ENCODE results near the gene PABPN1L.
A peak's percentile ranks its signal among the peaks of the same experiment; 100 is the strongest.

PABPN1L gene

GRCh38 chr16:88846088-88846487 is 20.4 kb downstream of the PABPN1L start:
- TF ChIP-seq CTCF (IDR thresholded peaks at IDR 0.05; ENCODE audit: low read depth, low read length): no peak
- no peaks in the 10 kb centered on the region for H3K27me3 ChIP-seq
- DNase-seq: no peak
- no peaks in the 10 kb centered on the region for H3K36me3 ChIP-seq
- no peak overlapping the region for H3K4me3 ChIP-seq (ENCODE audit: low read depth, low read length)
- no peaks in the 10 kb centered on the region for H3K9me3 ChIP-seq
- no peaks in the 10 kb centered on the region for H3K4me1 ChIP-seq

- peak; percentile 20; the same call in 1 of the 2 replicates for TF ChIP-seq CTCF (IDR thresholded peaks at IDR 0.05; ENCODE audit: low read depth, low read length)
- H3K4me3 ChIP-seq (ENCODE audit: low read depth, low read length): no peak overlapping the region
- no peaks in the 10 kb centered on the region for H3K4me1 ChIP-seq
- no peaks in the 10 kb centered on the region for H3K9me3 ChIP-seq
- no peaks in the 10 kb centered on the region for H3K36me3 ChIP-seq
- no peak for DNase-seq
- H3K27me3 ChIP-seq: no peaks in the 10 kb centered on the region
These were observed 21.9 kb downstream of the PABPN1L start for GRCh38 chr16:88844419-88845036.

- no peak for TF ChIP-seq CTCF (IDR thresholded peaks at IDR 0.05; ENCODE audit: low read depth, low read length)
These were observed 23.2 kb downstream of the PABPN1L start for GRCh38 chr16:88843256-88843655.

GRCh38 chr16:88842806-88843205 is 23.7 kb downstream of the PABPN1L start:
- no peaks in the 10 kb centered on the region for H3K27me3 ChIP-seq
- no peak overlapping the region for H3K4me3 ChIP-seq (ENCODE audit: low read depth, low read length)
- TF ChIP-seq CTCF (IDR thresholded peaks at IDR 0.05; ENCODE audit: low read depth, low read length): no peak
- no peaks in the 10 kb centered on the region for H3K9me3 ChIP-seq
- no peak for DNase-seq
- H3K4me1 ChIP-seq: no peaks in the 10 kb centered on the region
- H3K36me3 ChIP-seq: no peaks in the 10 kb centered on the region

More at GRCh38 chr16:88843256-88843655, 23.2 kb downstream of the PABPN1L start:
- no peaks in the 10 kb centered on the region for H3K36me3 ChIP-seq
- no peaks in the 10 kb centered on the region for H3K27me3 ChIP-seq
- no peaks in the 10 kb centered on the region for H3K9me3 ChIP-seq
- H3K4me3 ChIP-seq (ENCODE audit: low read depth, low read length): no peak overlapping the region
- no peak for DNase-seq
- H3K4me1 ChIP-seq: no peaks in the 10 kb centered on the region

GRCh38 chr16:88842308-88842756 is 24.1 kb downstream of the PABPN1L start:
- no peaks in the 10 kb centered on the region for H3K9me3 ChIP-seq
- no peaks in the 10 kb centered on the region for H3K36me3 ChIP-seq
- no peaks in the 10 kb centered on the region for H3K27me3 ChIP-seq
- TF ChIP-seq CTCF (IDR thresholded peaks at IDR 0.05; ENCODE audit: low read depth, low read length): no peak
- H3K4me1 ChIP-seq: no peaks in the 10 kb centered on the region
- no peak overlapping the region for H3K4me3 ChIP-seq (ENCODE audit: low read depth, low read length)
- DNase-seq: no peak

- TF ChIP-seq CTCF (IDR thresholded peaks at IDR 0.05; ENCODE audit: low read depth, low read length): no peak
- no peak for DNase-seq
- Histone ChIP-seq H3K27me3 (no peaks in the 10 kb centered on the region), H3K4me1 (no peaks in the 10 kb centered on the region), H3K36me3 (no peaks in the 10 kb centered on the region), H3K9me3 (no peaks in the 10 kb centered on the region), H3K4me3 (ENCODE audit: low read depth, low read length) (no peak overlapping the region)
These were observed 24.7 kb downstream of the PABPN1L start for GRCh38 chr16:88841521-88842307.

Data from BE2C (cell line).